Measurements from ENCODE around the gene BRINP2.

BRINP2 gene

DNA sequence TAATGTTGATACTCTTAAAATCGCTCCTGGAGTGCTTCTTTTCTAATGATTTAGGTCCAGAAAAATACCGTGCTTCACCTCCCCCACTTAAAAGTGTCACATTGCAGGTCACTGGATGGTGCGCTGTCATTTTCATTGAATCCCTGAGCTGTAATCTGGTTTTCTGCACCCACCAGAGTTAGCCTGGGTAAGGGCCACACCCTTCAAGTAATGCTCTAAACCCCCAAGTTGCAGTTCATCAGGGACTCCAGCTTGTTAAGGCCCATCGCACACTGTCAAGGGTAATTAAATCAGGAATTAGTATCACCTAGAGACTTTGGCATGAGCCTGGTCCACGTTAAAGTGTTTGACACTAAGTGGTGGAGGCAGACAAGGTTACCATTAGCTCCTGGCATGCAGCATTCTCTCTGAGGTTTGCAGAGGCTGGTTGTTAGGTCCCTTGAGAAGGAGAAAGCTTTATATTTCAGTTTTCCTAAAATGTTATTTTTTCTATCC, 40.3 kb upstream of the BRINP2 start:
- no peak for TF ChIP-seq FOXM1 (IDR thresholded peaks at IDR 0.05; ENCODE audit: borderline replicate concordance)
- no peak for TF ChIP-seq SP1 (IDR thresholded peaks at IDR 0.05)
- no peak for TF ChIP-seq BHLHE40 (IDR thresholded peaks at IDR 0.05; ENCODE audit: borderline replicate concordance)
- no peak for TF ChIP-seq HDGF (IDR thresholded peaks at IDR 0.05; ENCODE audit: borderline replicate concordance)
- no peak for TF ChIP-seq CTBP1 (IDR thresholded peaks at IDR 0.05; ENCODE audit: borderline replicate concordance)
- no peak for TF ChIP-seq TARDBP (IDR thresholded peaks at IDR 0.05)
- no peak for TF ChIP-seq NFRKB (IDR thresholded peaks at IDR 0.05)
- no peak for TF ChIP-seq ARNT (IDR thresholded peaks at IDR 0.05)
- no peak for DNase-seq (ENCODE audit: extremely low spot score)
- ChIA-PET POLR2A (no interaction called here), CTCF (no interaction called here)

- DNase-seq (ENCODE audit: extremely low spot score), result no peak
- ChIA-PET POLR2A (no interaction called here), CTCF (no interaction called here)
- TF ChIP-seq FOXK2 (IDR thresholded peaks at IDR 0.05), result no peak
Observed at GRCh38 chr1:177131723-177132122, 39.0 kb upstream of the BRINP2 start.

DNA sequence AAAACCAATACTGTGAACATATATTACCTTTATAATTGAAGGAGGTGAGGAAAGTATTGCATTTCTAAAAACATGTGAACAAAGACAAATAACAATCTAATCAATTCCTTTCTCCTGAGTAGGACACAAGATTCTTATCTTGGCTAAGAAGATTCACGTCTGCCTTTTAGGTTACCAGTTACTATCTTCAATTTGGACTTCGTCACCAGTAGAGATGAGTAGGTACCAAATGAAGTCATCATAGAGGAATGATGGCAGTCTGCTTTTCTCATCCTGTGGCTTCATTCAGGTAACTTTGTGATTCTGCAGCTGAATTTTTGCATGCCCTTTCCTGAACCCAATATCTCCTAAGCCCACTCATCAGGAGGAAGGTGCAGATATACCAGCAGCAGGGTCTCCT, 38.6 kb upstream of the BRINP2 start:
- DNase-seq (ENCODE audit: extremely low spot score), result no peak
- no peak for TF ChIP-seq FOXM1 (IDR thresholded peaks at IDR 0.05; ENCODE audit: borderline replicate concordance)
- TF ChIP-seq BHLHE40 (IDR thresholded peaks at IDR 0.05; ENCODE audit: borderline replicate concordance), result no peak
- no peak for TF ChIP-seq HDGF (IDR thresholded peaks at IDR 0.05; ENCODE audit: borderline replicate concordance)
- no peak for TF ChIP-seq NFRKB (IDR thresholded peaks at IDR 0.05)
- TF ChIP-seq CTBP1 (IDR thresholded peaks at IDR 0.05; ENCODE audit: borderline replicate concordance), result no peak
- no peak for TF ChIP-seq TARDBP (IDR thresholded peaks at IDR 0.05)
- no peak for TF ChIP-seq PKNOX1 (IDR thresholded peaks at IDR 0.05)
- TF ChIP-seq ELF4 (IDR thresholded peaks at IDR 0.05), result no peak
- TF ChIP-seq ARNT (IDR thresholded peaks at IDR 0.05), result no peak
- no peak for TF ChIP-seq L3MBTL2 (conservative IDR thresholded peaks at IDR 0.05)
- TF ChIP-seq SUZ12 (IDR thresholded peaks at IDR 0.05), result no peak
- no peak for TF ChIP-seq FOXA1 (IDR thresholded peaks at IDR 0.05)
- TF ChIP-seq FOXK2 (IDR thresholded peaks at IDR 0.05), result no peak
- TF ChIP-seq LEF1 (IDR thresholded peaks at IDR 0.05; ENCODE audit: borderline replicate concordance), result no peak
- POLR2A ChIA-PET, result no interaction called here
- CTCF ChIA-PET, result no interaction called here

DNA sequence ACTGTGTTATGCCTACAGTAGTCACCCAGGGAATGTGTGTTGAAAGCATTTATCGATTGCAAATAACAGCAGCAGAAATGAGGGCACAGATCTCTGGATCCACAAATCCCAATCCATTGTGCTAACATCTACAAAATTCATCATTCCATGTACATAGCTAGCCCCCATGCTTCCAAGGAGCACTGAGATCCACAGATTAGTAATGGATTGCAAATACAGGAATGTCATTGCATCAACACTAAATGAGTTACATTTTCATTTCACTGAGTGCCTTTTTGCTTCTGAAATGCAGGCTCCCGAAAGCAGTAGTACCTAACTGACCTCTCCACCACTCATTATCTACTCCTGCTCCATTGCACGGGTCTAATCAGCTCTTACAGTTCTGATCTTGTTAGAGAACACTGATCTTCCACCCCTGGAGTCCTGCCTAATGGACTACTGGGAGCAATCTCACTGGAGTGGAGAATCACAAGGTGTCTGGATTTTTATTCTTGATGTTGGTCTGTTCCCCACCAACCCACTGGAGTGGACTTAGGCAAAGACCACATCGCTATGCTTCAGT, 36.7 kb upstream of the BRINP2 start:
- CTCF ChIA-PET, result no interaction called here
- POLR2A ChIA-PET, result no interaction called here
- TF ChIP-seq L3MBTL2 (conservative IDR thresholded peaks at IDR 0.05) (no peak), FOXM1 (IDR thresholded peaks at IDR 0.05; ENCODE audit: borderline replicate concordance) (no peak), CTBP1 (IDR thresholded peaks at IDR 0.05; ENCODE audit: borderline replicate concordance) (no peak), LEF1 (IDR thresholded peaks at IDR 0.05; ENCODE audit: borderline replicate concordance) (no peak), ZNF384 (IDR thresholded peaks at IDR 0.05) (no peak), FOXK2 (IDR thresholded peaks at IDR 0.05) (no peak), NFRKB (IDR thresholded peaks at IDR 0.05) (no peak), SUZ12 (IDR thresholded peaks at IDR 0.05) (no peak), FOXA1 (IDR thresholded peaks at IDR 0.05) (no peak), SP1 (IDR thresholded peaks at IDR 0.05) (no peak), ARNT (IDR thresholded peaks at IDR 0.05) (no peak), ELF4 (IDR thresholded peaks at IDR 0.05) (no peak), TARDBP (IDR thresholded peaks at IDR 0.05) (no peak)
- DNase-seq (ENCODE audit: extremely low spot score), result no peak

- TF ChIP-seq LEF1 (IDR thresholded peaks at IDR 0.05; ENCODE audit: borderline replicate concordance), result no peak
- TF ChIP-seq ARNT (IDR thresholded peaks at IDR 0.05), result no peak
- TF ChIP-seq SUZ12 (IDR thresholded peaks at IDR 0.05), result no peak
- TF ChIP-seq NFRKB (IDR thresholded peaks at IDR 0.05), result no peak
- no peak for TF ChIP-seq PKNOX1 (IDR thresholded peaks at IDR 0.05)
- no peak for TF ChIP-seq BHLHE40 (IDR thresholded peaks at IDR 0.05; ENCODE audit: borderline replicate concordance)
- TF ChIP-seq FOXM1 (IDR thresholded peaks at IDR 0.05; ENCODE audit: borderline replicate concordance), result no peak
- ChIA-PET POLR2A (no interaction called here), CTCF (interaction anchor here (0.9 kb wide), 1 partner anchor 123 kb away, joined by 3 read pairs; no protein-coding TSS in a partner anchor)
- DNase-seq (ENCODE audit: extremely low spot score), result no peak
Observed at GRCh38 chr1:177135250-177135649, 35.5 kb upstream of the BRINP2 start.

DNA sequence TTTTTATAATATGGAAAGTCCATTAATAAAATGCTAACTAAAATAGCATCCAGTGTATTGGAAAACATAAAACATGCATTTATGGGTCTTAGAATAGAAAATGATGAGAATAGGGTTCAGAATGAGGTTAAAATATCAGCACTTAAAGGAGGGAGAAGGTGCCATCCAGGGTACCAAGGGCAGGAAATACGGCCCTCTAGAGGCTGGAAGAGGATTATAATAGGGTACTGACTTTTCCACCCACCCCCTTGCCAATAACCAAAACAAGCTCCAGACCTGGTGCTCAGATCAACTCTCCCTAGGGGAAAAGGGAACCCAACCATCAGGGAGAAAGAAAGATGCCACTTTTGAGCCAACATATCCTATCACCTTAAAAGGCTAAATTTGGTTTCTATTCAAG, 32.9 kb upstream of the BRINP2 start:
- CTCF ChIA-PET, result no interaction called here
- DNase-seq (ENCODE audit: extremely low spot score), result no peak
- TF ChIP-seq FOXK2 (IDR thresholded peaks at IDR 0.05) (no peak), ELF4 (IDR thresholded peaks at IDR 0.05) (no peak), NFRKB (IDR thresholded peaks at IDR 0.05) (no peak), PKNOX1 (IDR thresholded peaks at IDR 0.05) (no peak), LEF1 (IDR thresholded peaks at IDR 0.05; ENCODE audit: borderline replicate concordance) (no peak), ZNF384 (IDR thresholded peaks at IDR 0.05) (no peak), HDGF (IDR thresholded peaks at IDR 0.05; ENCODE audit: borderline replicate concordance) (no peak)
- POLR2A ChIA-PET, result no interaction called here

- CTCF ChIA-PET, result no interaction called here
- POLR2A ChIA-PET, result no interaction called here
- no peak for DNase-seq (ENCODE audit: extremely low spot score)
- TF ChIP-seq ZNF384 (IDR thresholded peaks at IDR 0.05) (no peak), LEF1 (IDR thresholded peaks at IDR 0.05; ENCODE audit: borderline replicate concordance) (no peak), PKNOX1 (IDR thresholded peaks at IDR 0.05) (no peak), FOXK2 (IDR thresholded peaks at IDR 0.05) (no peak), ARNT (IDR thresholded peaks at IDR 0.05) (no peak), FOXM1 (IDR thresholded peaks at IDR 0.05; ENCODE audit: borderline replicate concordance) (no peak), CTBP1 (IDR thresholded peaks at IDR 0.05; ENCODE audit: borderline replicate concordance) (no peak), SP1 (IDR thresholded peaks at IDR 0.05) (no peak)
Observed at GRCh38 chr1:177138347-177138746, 32.4 kb upstream of the BRINP2 start.

Measured in HEK293T (cell line).